Lower leg skin (tissue), 3 donors: ENCODE data around the gene ZNF223.

ENCODE experiments used
- POLR2A ChIP-seq, 2 donors: fragments of 450-650 bp; IDR thresholded peaks; one replicate each; pipeline ENCODE4 v1.6.1; 2016 to 2017; ENCODE audit warnings: antibody characterized with exemption in 2 of 2, mild to moderate bottlenecking in 1 of 2, moderate library complexity in 1 of 2
- TF ChIP-seq, protein P1 (sequence below), 3 donors: fragments of 450-650 bp; IDR thresholded peaks; one replicate each; pipeline ENCODE4 v1.5.1; 2016; ENCODE audit warnings: antibody characterized with exemption in 3 of 3, mild to moderate bottlenecking in 3 of 3, moderate library complexity in 2 of 3

DNA sequence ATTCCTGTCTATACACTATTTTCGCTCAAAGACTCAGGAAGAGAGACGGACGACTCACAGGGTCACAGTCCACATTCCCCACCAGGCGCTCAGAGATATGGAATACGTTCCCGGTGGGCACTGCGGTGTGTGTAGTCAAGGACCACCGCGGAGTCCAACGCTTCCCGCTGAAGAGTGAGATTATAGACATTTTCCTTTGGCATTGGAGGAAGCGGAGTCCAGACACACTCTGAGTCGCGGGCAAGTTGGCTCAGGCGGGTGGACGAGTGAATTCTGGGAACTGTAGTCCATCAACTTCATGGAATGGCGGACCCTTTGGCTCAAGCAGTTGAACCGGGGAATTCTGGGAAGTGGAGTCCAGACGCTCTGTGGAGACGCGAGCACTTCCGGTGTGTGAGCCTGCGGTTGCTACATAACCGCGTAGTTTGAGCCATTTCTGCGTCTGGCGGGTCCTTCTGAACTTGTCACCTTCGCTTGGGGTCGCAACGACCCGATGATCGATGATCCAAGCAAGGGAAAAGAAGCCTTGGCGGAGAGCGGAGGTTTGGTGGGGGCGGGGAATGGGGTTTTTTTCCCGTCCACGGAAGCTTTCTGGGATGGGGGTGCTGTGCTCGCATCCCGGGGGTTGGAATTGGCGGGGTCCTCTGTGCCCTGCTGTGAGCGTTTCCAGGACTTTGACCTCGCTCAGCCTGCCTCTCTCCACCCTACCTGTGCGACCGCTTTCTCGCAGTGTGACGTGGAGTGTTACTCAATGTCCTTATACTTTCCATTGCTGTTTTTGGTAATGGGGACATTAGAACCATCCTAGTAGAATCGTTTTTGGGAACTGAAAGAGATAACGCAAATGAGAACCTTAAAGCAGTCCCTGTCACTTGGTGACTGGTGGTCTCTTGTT, 49.0 kb upstream of the ZNF223 start, which contains the start of gene ZNF230:
- no peak for TF ChIP-seq POLR2A (IDR thresholded peaks at IDR 0.05)
- TF ChIP-seq, protein P1, sequence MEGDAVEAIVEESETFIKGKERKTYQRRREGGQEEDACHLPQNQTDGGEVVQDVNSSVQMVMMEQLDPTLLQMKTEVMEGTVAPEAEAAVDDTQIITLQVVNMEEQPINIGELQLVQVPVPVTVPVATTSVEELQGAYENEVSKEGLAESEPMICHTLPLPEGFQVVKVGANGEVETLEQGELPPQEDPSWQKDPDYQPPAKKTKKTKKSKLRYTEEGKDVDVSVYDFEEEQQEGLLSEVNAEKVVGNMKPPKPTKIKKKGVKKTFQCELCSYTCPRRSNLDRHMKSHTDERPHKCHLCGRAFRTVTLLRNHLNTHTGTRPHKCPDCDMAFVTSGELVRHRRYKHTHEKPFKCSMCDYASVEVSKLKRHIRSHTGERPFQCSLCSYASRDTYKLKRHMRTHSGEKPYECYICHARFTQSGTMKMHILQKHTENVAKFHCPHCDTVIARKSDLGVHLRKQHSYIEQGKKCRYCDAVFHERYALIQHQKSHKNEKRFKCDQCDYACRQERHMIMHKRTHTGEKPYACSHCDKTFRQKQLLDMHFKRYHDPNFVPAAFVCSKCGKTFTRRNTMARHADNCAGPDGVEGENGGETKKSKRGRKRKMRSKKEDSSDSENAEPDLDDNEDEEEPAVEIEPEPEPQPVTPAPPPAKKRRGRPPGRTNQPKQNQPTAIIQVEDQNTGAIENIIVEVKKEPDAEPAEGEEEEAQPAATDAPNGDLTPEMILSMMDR (IDR thresholded peaks at IDR 0.05): no peak
